ENCODE measurements around the gene POMZP3. TPM values are rescaled to one million over a fixed set of nuclear protein-coding genes. Genes with fewer than 3 reads are reported as not detected.
"Not testable (repeated sequence)": the region's sequence is repeated elsewhere in the genome, so short reads cannot be mapped to it uniquely, and the experiment has no call there.

POMZP3 gene
- total RNA-seq, 1 experiment from 2014 or later, result 21.8 TPM

GRCh38 chr7:76565001-76565400 lies 62.1 kb downstream of the POMZP3 start:
- intact Hi-C loops (cut with micrococcal nuclease; ENCODE audit: unreplicated experiment); H3K9me3 ChIP-seq (ENCODE audit: control insufficient read depth, insufficient read depth, low read depth, low read length); H3K4me3 ChIP-seq (ENCODE audit: low read depth in 2 of 2, low read length in 2 of 2); H3K27ac ChIP-seq (ENCODE audit: low read length); POLR2A ChIA-PET; in situ Hi-C loops (cut with HindIII; ENCODE audit: low pct_unique_long_range_greater_than_20kb, low sequenced_read_pairs); ATAC-seq; H3K36me3 ChIP-seq (ENCODE audit: control insufficient read depth, insufficient read depth, low read length); H3K4me1 ChIP-seq (ENCODE audit: control insufficient read depth, insufficient read depth, low read length); DNase-seq (ENCODE audit: low read depth, low spot score); H3K27me3 ChIP-seq (ENCODE audit: control insufficient read depth, insufficient read depth, low read length); CTCF ChIA-PET: not testable (repeated sequence)
- BruUV-seq (replicated peaks), result TSS peak; percentile 6

- POLR2A ChIA-PET; H3K36me3 ChIP-seq (ENCODE audit: control insufficient read depth, insufficient read depth, low read length); DNase-seq (ENCODE audit: low read depth, low spot score); in situ Hi-C loops (cut with HindIII; ENCODE audit: low pct_unique_long_range_greater_than_20kb, low sequenced_read_pairs); H3K27ac ChIP-seq (ENCODE audit: low read length); H3K4me1 ChIP-seq (ENCODE audit: control insufficient read depth, insufficient read depth, low read length); ATAC-seq; H3K4me3 ChIP-seq (ENCODE audit: low read depth in 2 of 2, low read length in 2 of 2); intact Hi-C loops (cut with micrococcal nuclease; ENCODE audit: unreplicated experiment); BruUV-seq (replicated peaks); CTCF ChIA-PET; H3K9me3 ChIP-seq (ENCODE audit: control insufficient read depth, insufficient read depth, low read depth, low read length); H3K27me3 ChIP-seq (ENCODE audit: control insufficient read depth, insufficient read depth, low read length): not testable (repeated sequence)
Observed at GRCh38 chr7:76561342-76561741, 65.7 kb downstream of the POMZP3 start.

GRCh38 chr7:76560157-76560556 lies 66.9 kb downstream of the POMZP3 start:
- DNase-seq (ENCODE audit: low read depth, low spot score); in situ Hi-C loops (cut with HindIII; ENCODE audit: low pct_unique_long_range_greater_than_20kb, low sequenced_read_pairs); H3K27me3 ChIP-seq (ENCODE audit: control insufficient read depth, insufficient read depth, low read length); H3K4me1 ChIP-seq (ENCODE audit: control insufficient read depth, insufficient read depth, low read length); H3K9me3 ChIP-seq (ENCODE audit: control insufficient read depth, insufficient read depth, low read depth, low read length); CTCF ChIA-PET; intact Hi-C loops (cut with micrococcal nuclease; ENCODE audit: unreplicated experiment); H3K27ac ChIP-seq (ENCODE audit: low read length); H3K36me3 ChIP-seq (ENCODE audit: control insufficient read depth, insufficient read depth, low read length); POLR2A ChIA-PET; H3K4me3 ChIP-seq (ENCODE audit: low read depth in 2 of 2, low read length in 2 of 2); ATAC-seq; BruUV-seq (replicated peaks): not testable (repeated sequence)

Other genes starting within 250 kb of the POMZP3 start
- 1.6 TPM for gene SSC4D, start 217.6 kb downstream of the POMZP3 start, total RNA-seq (2021; ENCODE audit: unreplicated experiment)
- 23.3 TPM for gene ZP3, start 202.3 kb downstream of the POMZP3 start, total RNA-seq (2021; ENCODE audit: unreplicated experiment)
- gene DTX2, start 165.6 kb downstream of the POMZP3 start, total RNA-seq (2021; ENCODE audit: unreplicated experiment), result 27.4 TPM
- 9.8 TPM for gene UPK3B, start 116.7 kb downstream of the POMZP3 start, total RNA-seq (2021; ENCODE audit: unreplicated experiment)
- not detected for gene SPDYE16, start 84.0 kb downstream of the POMZP3 start, total RNA-seq (2021; ENCODE audit: unreplicated experiment)